K562 (cell line): ENCODE data around the gene KCP. TPM values are rescaled to one million over a fixed set of nuclear protein-coding genes. Genes with fewer than 3 reads are reported as not detected.

Experiments used
- ATAC-seq: fragments of 200-7000 bp; cut with Tn5 transposase; 3 replicates; pipeline ENCODE4 v1.9.1; 2020; ENCODE audit warnings: moderate library complexity
- BruUV-seq: library from RNA; stranded (reverse); fragments of 400-500 nt; replicated peaks from 2 replicates; lab custom pipeline; 2021; lab: Mats Ljungman, UMichigan
- CTCF ChIA-PET: fragments of 300-600 bp; formaldehyde crosslinking; extraction: SDS; loops from one replicate; lab custom pipeline; 2021; ENCODE audit warnings: low intra/inter-chr PET ratio; lab: Yijun Ruan, JAX
- POLR2A ChIA-PET: fragments of 300-600, 350-650 bp; sonication (Branson Sonifier 250); formaldehyde crosslinking; extraction: SDS; loops from one replicate; lab custom pipeline; 2021; ENCODE audit warnings: antibody characterized with exemption, inconsistent platforms; lab: Yijun Ruan, JAX
- DNase-seq, 4 experiments: peaks; one replicate each; pipeline versions ENCODE4 v3.0.0 to v3.0.0-alpha.2; 2011 to 2018; ENCODE audit warnings: low spot score in 3 of 4, mixed read lengths in 3 of 4; ENCODE audit errors: extremely low read depth in 1 of 4
- FAIRE-seq: peaks from 2 replicates; lab custom pipeline; 2011; peaks lifted over from hg19 to GRCh38; lab: Jason Lieb, UNC
- H2AFZ ChIP-seq: 2 replicates; pipeline ENCODE4 v1.6.0; 2011; ENCODE audit warnings: low read depth, low read length, control low read depth, inconsistent platforms
- H3K27ac ChIP-seq: fragments of 200-600 bp; 3 replicates; pipeline ENCODE4 v1.8.0; 2011; ENCODE audit warnings: low read depth, mild to moderate bottlenecking, control low read depth, inconsistent platforms, low read length, moderate library complexity, mixed read lengths; ENCODE audit errors: extremely low read depth
- H3K27me3 ChIP-seq, 2 experiments: fragments of 300-600 bp in 1 of 2; 2 replicates in 1 of 2; 3 replicates in 1 of 2; pipeline versions ENCODE4 v1.6.0 to v1.8.0; 2011; ENCODE audit warnings: inconsistent platforms in 2 of 2, low read length in 2 of 2, mild to moderate bottlenecking in 1 of 2, mixed read lengths in 1 of 2, moderate library complexity in 1 of 2; ENCODE audit not compliant: control insufficient read depth in 2 of 2, insufficient read depth in 2 of 2
- H3K36me3 ChIP-seq: fragments of 300-600 bp; 3 replicates; pipeline ENCODE4 v1.8.0; 2011; ENCODE audit warnings: mild to moderate bottlenecking, low read length, inconsistent platforms; ENCODE audit not compliant: control insufficient read depth, insufficient read depth
- H3K4me1 ChIP-seq, 2 experiments: fragments of 200-600 bp in 1 of 2; replicated peaks in 1 of 2; 2 replicates in 1 of 2; 3 replicates in 1 of 2; pipeline versions ENCODE4 v1.5.1 to v1.8.0; 2011; ENCODE audit warnings: inconsistent platforms in 2 of 2, low read length in 2 of 2, mild to moderate bottlenecking in 1 of 2, mixed read lengths in 1 of 2, moderate library complexity in 1 of 2; ENCODE audit not compliant: control insufficient read depth in 2 of 2, insufficient read depth in 2 of 2
- H3K4me2 ChIP-seq: 2 replicates; pipeline ENCODE4 v1.6.1; 2011; ENCODE audit warnings: low read length, control low read depth, inconsistent platforms, mixed read lengths; ENCODE audit not compliant: insufficient read depth
- H3K4me3 ChIP-seq: fragments of 200-600 bp; sonication (generic), shearing (Covaris generic); 2 replicates; pipeline ENCODE4 v1.5.1; 2016; ENCODE audit warnings: control low read depth, inconsistent platforms
- H3K79me2 ChIP-seq: fragments of 200-600 bp; 3 replicates; pipeline ENCODE4 v1.8.0; 2011; ENCODE audit warnings: low read length, inconsistent platforms; ENCODE audit not compliant: control insufficient read depth, insufficient read depth
- H3K9ac ChIP-seq, 2 experiments: 2 replicates each; pipeline versions ENCODE4 v1.6.0 to v1.6.1; 2011; ENCODE audit warnings: low read depth in 2 of 2, low read length in 2 of 2, control low read depth in 1 of 2, inconsistent platforms in 1 of 2, mild to moderate bottlenecking in 1 of 2, mixed read lengths in 1 of 2; ENCODE audit not compliant: insufficient read depth in 1 of 2
- H3K9me1 ChIP-seq: one replicate; pipeline ENCODE4 v1.6.0; 2011; ENCODE audit warnings: inconsistent platforms, mild to moderate bottlenecking, low read length, moderate library complexity; ENCODE audit not compliant: control insufficient read depth, insufficient read depth
- H3K9me3 ChIP-seq: replicated peaks from 2 replicates; pipeline ENCODE4 v1.5.1; 2011; ENCODE audit warnings: low read depth, low read length, inconsistent platforms; ENCODE audit not compliant: control insufficient read depth, insufficient read depth
- H4K20me1 ChIP-seq: replicated peaks from 2 replicates; pipeline ENCODE4 v1.6.1; 2011; ENCODE audit warnings: low read length, inconsistent platforms, mixed read lengths; ENCODE audit not compliant: control insufficient read depth, insufficient read depth
- ARID1B ChIP-seq: fragments of 450-650 bp; IDR thresholded peaks from 2 replicates; pipeline ENCODE4 v1.6.1; 2016; ENCODE audit warnings: antibody characterized with exemption, mild to moderate bottlenecking, inconsistent platforms
- ATF3 ChIP-seq, 2 experiments: fragments of 450-650 bp in 1 of 2; sonication (generic) in 1 of 2; formaldehyde crosslinking in 1 of 2; IDR thresholded peaks in 1 of 2; conservative IDR thresholded peaks in 1 of 2; 2 replicates each; pipeline versions ENCODE4 v1.6.1 to v1.8.1; 2016 to 2023; ENCODE audit warnings: mild to moderate bottlenecking in 2 of 2, moderate library complexity in 2 of 2, inconsistent platforms in 1 of 2, missing genetic modification reagents in 1 of 2
- ATF7 ChIP-seq: fragments of 450-650 bp; IDR thresholded peaks from 2 replicates; pipeline ENCODE4 v1.7.1; 2014; ENCODE audit warnings: mild to moderate bottlenecking, moderate library complexity
- BCLAF1 ChIP-seq, 2 experiments: fragments of 450-650 bp in 1 of 2; IDR thresholded peaks; 2 replicates each; pipeline ENCODE4 v1.6.1; 2011 to 2017; ENCODE audit warnings: low read depth in 2 of 2, antibody characterized with exemption in 1 of 2, borderline replicate concordance in 1 of 2, low read length in 1 of 2, mild to moderate bottlenecking in 1 of 2, mixed read lengths in 1 of 2; ENCODE audit not compliant: control insufficient read depth in 1 of 2
- BCOR ChIP-seq: fragments of 450-650 bp; IDR thresholded peaks from 2 replicates; pipeline ENCODE4 v1.6.1; 2016
- BRCA1 ChIP-seq, 2 experiments: fragments of 450-650 bp in 1 of 2; sonication (generic) in 1 of 2; formaldehyde crosslinking in 1 of 2; IDR thresholded peaks; 2 replicates each; pipeline versions ENCODE4 v1.5.0 to v1.6.1; 2017 to 2020; ENCODE audit warnings: mild to moderate bottlenecking in 1 of 2, missing genetic modification reagents in 1 of 2
- CHD1 ChIP-seq: fragments of 200-600 bp; sonication (generic); IDR thresholded peaks from one replicate; pipeline ENCODE4 v1.6.1; 2012; ENCODE audit warnings: mild to moderate bottlenecking, moderate library complexity, low read length, inconsistent platforms
- FOXA1 ChIP-seq: fragments of 450-650 bp; IDR thresholded peaks from 2 replicates; pipeline ENCODE4 v1.6.1; 2016; ENCODE audit warnings: mild to moderate bottlenecking, borderline replicate concordance
- FOXJ2 ChIP-seq: fragments of 200-800 bp; sonication (Bioruptor generic); IDR thresholded peaks from 2 replicates; pipeline ENCODE4 v1.6.1; 2016; ENCODE audit warnings: missing genetic modification characterization, missing compliant biosample characterization
- LARP7 ChIP-seq: fragments of 450-650 bp; IDR thresholded peaks from 2 replicates; pipeline ENCODE4 v1.6.1; 2016
- MBD1 ChIP-seq: fragments of 250-450 bp; sonication (Bioruptor Pico); IDR thresholded peaks from 2 replicates; pipeline ENCODE4 v1.8.0; 2022; ENCODE audit warnings: inconsistent platforms
- NR3C1 ChIP-seq: sonication (generic); formaldehyde crosslinking; IDR thresholded peaks from 2 replicates; pipeline ENCODE4 v1.8.1; 2022; ENCODE audit warnings: missing genetic modification reagents
- RNF2 ChIP-seq: sonication (generic); IDR thresholded peaks from 2 replicates; pipeline ENCODE4 v1.6.1; 2016
- SMARCE1 ChIP-seq: fragments of 450-650 bp; IDR thresholded peaks from 2 replicates; pipeline ENCODE4 v1.7.1; 2016; ENCODE audit warnings: mild to moderate bottlenecking
- TAF15 ChIP-seq: fragments of 200-400 bp; formaldehyde crosslinking; IDR thresholded peaks from 2 replicates; pipeline ENCODE4 v1.6.1; 2017; ENCODE audit warnings: mild to moderate bottlenecking, low read depth, low read length, moderate library complexity
- TFAM ChIP-seq: fragments of 250-450 bp; sonication (Bioruptor Pico); conservative IDR thresholded peaks from 2 replicates; pipeline ENCODE4 v1.5.0; 2021; ENCODE audit warnings: mild to moderate bottlenecking, moderate library complexity
- ZNF253 ChIP-seq: fragments of 250-450 bp; sonication (Bioruptor Pico); conservative IDR thresholded peaks from 2 replicates; pipeline ENCODE4 v1.6.1; 2021; ENCODE audit warnings: mild to moderate bottlenecking
- WGBS: fragments of 100-300 bp; shearing (Covaris generic); methylation state at CpG from one replicate; pipeline ENCODE4 v1.1.6; 2016; ENCODE audit warnings: low coverage, mixed read lengths; ENCODE audit not compliant: insufficient coverage; ENCODE audit errors: missing lambda C conversion rate; 5-methylcytosine and 5-hydroxymethylcytosine counted together
- in situ Hi-C: fragments of 300-500 bp; cut with MboI; formaldehyde crosslinking; loops from 4 replicates; pipeline ENCODE4 v1.15.0; 2018; ENCODE audit warnings: inconsistent platforms, mixed read lengths
- intact Hi-C: fragments of 100-400 bp; cut with micrococcal nuclease; formaldehyde crosslinking; loops from 2 replicates; pipeline ENCODE4 v1.14.2; 2022
- polyA plus RNA-seq, 8 experiments: library from polyadenylated mRNA; depleted of rRNA in 4 of 8; stranded (reverse) in 5 of 8; unstranded in 3 of 8; fragments of >200 nt; fragmentation: Nextera tagmentation in 2 of 8; fragmentation: Illumina TruSeq in 1 of 8; extraction: Ambion mirVana in 2 of 8; extraction: Trizol in 1 of 8; gene quantifications; 2 replicates each; pipeline versions ENCODE4 v1.2.1 to v1.2.3, GENCODE V29; 2011 to 2014; ENCODE audit warnings: inconsistent platforms in 1 of 8, missing spikeins in 1 of 8
- total RNA-seq, 7 experiments: library from RNA; depleted of rRNA in 6 of 7; stranded (reverse); fragments of >200 nt in 6 of 7; fragmentation: Illumina TruSeq in 2 of 7; extraction: Trizol in 2 of 7; gene quantifications; 2 replicates each; pipeline versions ENCODE4 v1.2.1 to v1.2.3, GENCODE V29; 2011 to 2021; ENCODE audit warnings: low replicate concordance in 1 of 7

KCP gene
- total and polyA plus RNA-seq, 9 of the 15 experiments (the other 6 are each of a cell fraction or from before 2014, with no cell fraction given): 0.06 to 0.17 (median 0.12) TPM; not detected in 3

GRCh38 chr7:128951296-128951695, 40.8 kb upstream of the KCP start:
- peaks cover 47% of the 10 kb centered on the region for H3K36me3 ChIP-seq
- POLR2A ChIA-PET: interaction anchor here (0.7 to 0.9 kb wide), 4 partner anchors 11 to 25 kb away, joined by 3 to 4 read pairs (median 3); no protein-coding TSS in a partner anchor
- TF ChIP-seq ARID1B (no peak), NR3C1 (CRISPR knock-in tag) (no peak), BRCA1 (IDR thresholded peaks at IDR 0.05) (no peak), BRCA1 (CRISPR knock-in tag; IDR thresholded peaks at IDR 0.05) (no peak), LARP7 (no peak), ATF7 (no peak), SMARCE1 (no peak), BCLAF1 (IDR thresholded peaks at IDR 0.05; ENCODE audit: borderline replicate concordance in 1 of 2, control insufficient read depth in 1 of 2, low read depth in 2 of 2, low read length in 1 of 2) (no peak), TAF15 (no peak), RNF2 (no peak), FOXA1 (no peak), FOXJ2 (tag) (no peak), TFAM (CRISPR knock-in tag) (no peak), BCOR (no peak), ZNF253 (CRISPR knock-in tag) (no peak), ATF3 (IDR thresholded peaks at IDR 0.05) (no peak), ATF3 (CRISPR knock-in tag; conservative IDR thresholded peaks at IDR 0.05) (no peak), CHD1 (no peak), MBD1 (no peak)

More at GRCh38 chr7:128951296-128951695, 40.8 kb upstream of the KCP start:
- no peaks in the 10 kb centered on the region for H3K9me1 ChIP-seq
- H4K20me1 ChIP-seq: peaks cover under 1% of the 10 kb centered on the region
- no peak overlapping the region for H3K4me2 ChIP-seq
- WGBS: 82% methylated on average over 5 of the region's 5 CpGs
- H3K4me3 ChIP-seq: no peak overlapping the region
- in situ Hi-C loops: no loop called here
- FAIRE-seq (no peak), ATAC-seq (no peak), DNase-seq (no peak)
- no peak overlapping the region for H2AFZ ChIP-seq
- H3K79me2 ChIP-seq: no peaks in the 10 kb centered on the region
- no peak overlapping the region; the same call in 2 of the 3 replicates for H3K27ac ChIP-seq
- BruUV-seq: no TSS peak
- CTCF ChIA-PET: no interaction called here
- peaks cover 0 to 14% of the 10 kb centered on the region in 2 experiments; a peak in 1 of 5 replicates for H3K4me1 ChIP-seq
- no peaks in the 10 kb centered on the region for H3K9me3 ChIP-seq
- intact Hi-C loops: no loop called here
- peaks cover 3 to 11% of the 10 kb centered on the region in 2 experiments; a peak in 3 of 5 replicates for H3K27me3 ChIP-seq
- H3K9ac ChIP-seq: no peak overlapping the region
